ENCODE measurements around the gene SPTB.

DNA sequence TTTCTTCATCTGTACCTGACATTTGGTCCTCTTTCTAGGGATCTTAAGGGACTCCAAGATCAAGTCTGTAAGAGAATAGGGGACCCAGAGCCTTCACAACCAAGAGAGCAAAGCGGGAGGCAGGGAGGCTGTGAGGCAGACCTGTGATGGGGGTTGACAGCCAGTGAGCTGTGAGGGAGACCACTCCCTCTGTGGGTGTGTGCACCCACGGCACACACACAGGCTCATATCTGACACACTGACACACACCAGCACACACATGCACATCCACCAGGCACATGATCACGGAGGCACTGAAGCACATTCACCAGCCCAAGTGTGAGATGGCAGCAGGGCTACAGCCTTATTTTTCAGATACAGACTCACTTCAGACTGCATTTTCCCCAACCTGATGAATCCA is 55.2 kb downstream of the SPTB start:
- no peak for TF ChIP-seq MYC (IDR thresholded peaks at IDR 0.05; ENCODE audit: insufficient read depth, insufficient read length, insufficient replicate concordance, low read length, severe bottlenecking)
- no peak for TF ChIP-seq CTCF (IDR thresholded peaks at IDR 0.05 in 2 of 3, conservative IDR thresholded peaks at IDR 0.05 in 1 of 3; ENCODE audit: control insufficient read depth in 2 of 3, extremely low read depth in 1 of 3, insufficient read depth in 1 of 3, low read depth in 3 of 3, low read length in 3 of 3)
- no peak for TF ChIP-seq ZBED1 (IDR thresholded peaks at IDR 0.05; ENCODE audit: borderline replicate concordance)
- no peak for TF ChIP-seq POLR2A (IDR thresholded peaks at IDR 0.05; ENCODE audit: low read depth, low read length)
- no peak for TF ChIP-seq SP1 (IDR thresholded peaks at IDR 0.05; ENCODE audit: low read depth, low read length)
- TF ChIP-seq RAD21 (IDR thresholded peaks at IDR 0.05; ENCODE audit: insufficient read depth, low read depth, low read length) = no peak
